ENCODE results near the gene CPED1. TPM values are rescaled to one million over a fixed set of nuclear protein-coding genes. Genes with fewer than 3 reads are reported as not detected.

The CPED1 gene
- total RNA-seq, 5 donors from 2014 or later (not counting 1 experiment from before 2014, with no cell fraction given), result 0.73 to 1.4 (median 0.96) TPM; not detected in 2

GRCh38 chr7:121273467-121274167, 285.1 kb downstream of the CPED1 start:
- Histone ChIP-seq H3K4me1 (ENCODE audit: control insufficient read depth in 1 of 2, extremely low read depth in 1 of 2, insufficient read depth in 2 of 2, low read length in 2 of 2) (no peaks in the 10 kb centered on the region), H3K27me3 (replicated peaks in 1 of 2; ENCODE audit: control insufficient read depth in 2 of 2, extremely low read depth in 1 of 2, insufficient read depth in 2 of 2, low read length in 1 of 2) (no peaks in the 10 kb centered on the region), H3K9me3 (no peaks in the 10 kb centered on the region), H3K36me3 (ENCODE audit: control insufficient read depth in 2 of 2, extremely low read depth in 1 of 2, insufficient read depth in 1 of 2, low read length in 1 of 2) (no peaks in the 10 kb centered on the region), H3K27ac (ENCODE audit: low read length) (no peak overlapping the region), H3K4me3 (ENCODE audit: control insufficient read depth in 1 of 2, extremely low read depth in 1 of 2, low read length in 1 of 2) (no peak overlapping the region)
- no peak for ATAC-seq (replicated peaks in 1 of 4)
- no peak overlapping the region for H3K4me3 Mint-ChIP-seq
- no peaks in the 10 kb centered on the region for H3K4me1 Mint-ChIP-seq
- WGBS (ENCODE audit: insufficient coverage), result no CpG with 5 or more reads among the region's 2 CpGs
- ChIA-PET CTCF (no interaction called here), POLR2A (no interaction called here)
- H3K9me3 Mint-ChIP-seq, result peaks cover 0 to 2% (median 0%) of the 10 kb centered on the region in 3 donors
- no peak for DNase-seq
- no peak overlapping the region for H3K27ac Mint-ChIP-seq
- no peaks in the 10 kb centered on the region for H3K36me3 Mint-ChIP-seq
- H3K27me3 Mint-ChIP-seq, result peaks cover 11 to 14% of the 10 kb centered on the region in 2 donors

DNA sequence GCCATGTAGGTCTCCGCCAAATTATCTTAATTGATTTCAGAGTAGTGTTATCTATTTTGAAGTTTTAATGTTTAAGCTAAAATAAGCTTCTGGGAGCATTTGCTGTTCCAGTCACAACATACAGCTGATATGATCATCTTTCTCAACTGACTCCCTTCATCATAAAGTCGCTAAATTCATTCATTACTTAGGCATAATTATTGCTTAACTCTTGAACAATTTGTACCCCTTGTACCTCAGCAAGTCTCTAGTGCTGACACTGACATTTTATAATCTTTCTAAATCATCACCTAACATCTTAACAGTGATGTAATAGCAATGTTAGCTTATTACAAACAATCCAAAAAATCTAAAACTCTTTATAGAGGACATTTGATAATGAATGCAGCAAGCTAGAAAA, 286.0 kb downstream of the CPED1 start:
- Histone ChIP-seq H3K4me3 (ENCODE audit: control insufficient read depth in 1 of 2, extremely low read depth in 1 of 2, low read length in 1 of 2) (no peak overlapping the region), H3K27ac (ENCODE audit: low read length) (no peak overlapping the region), H3K36me3 (ENCODE audit: control insufficient read depth in 2 of 2, extremely low read depth in 1 of 2, insufficient read depth in 1 of 2, low read length in 1 of 2) (no peaks in the 10 kb centered on the region), H3K27me3 (replicated peaks in 1 of 2; ENCODE audit: control insufficient read depth in 2 of 2, extremely low read depth in 1 of 2, insufficient read depth in 2 of 2, low read length in 1 of 2) (no peaks in the 10 kb centered on the region), H3K9me3 (no peaks in the 10 kb centered on the region), H3K4me1 (ENCODE audit: control insufficient read depth in 1 of 2, extremely low read depth in 1 of 2, insufficient read depth in 2 of 2, low read length in 2 of 2) (no peaks in the 10 kb centered on the region)
- 63% methylated on average over 1 of the region's 2 CpGs for WGBS (ENCODE audit: insufficient coverage)
- no peaks in the 10 kb centered on the region for H3K36me3 Mint-ChIP-seq
- ATAC-seq (replicated peaks in 1 of 4), result no peak
- H3K27ac Mint-ChIP-seq, result no peak overlapping the region
- peaks cover 11 to 13% of the 10 kb centered on the region in 2 donors for H3K27me3 Mint-ChIP-seq
- DNase-seq, result no peak
- H3K4me1 Mint-ChIP-seq, result no peaks in the 10 kb centered on the region
- H3K4me3 Mint-ChIP-seq, result no peak overlapping the region
- no peaks in the 10 kb centered on the region for H3K9me3 Mint-ChIP-seq
- ChIA-PET POLR2A (no interaction called here), CTCF (no interaction called here)

DNA sequence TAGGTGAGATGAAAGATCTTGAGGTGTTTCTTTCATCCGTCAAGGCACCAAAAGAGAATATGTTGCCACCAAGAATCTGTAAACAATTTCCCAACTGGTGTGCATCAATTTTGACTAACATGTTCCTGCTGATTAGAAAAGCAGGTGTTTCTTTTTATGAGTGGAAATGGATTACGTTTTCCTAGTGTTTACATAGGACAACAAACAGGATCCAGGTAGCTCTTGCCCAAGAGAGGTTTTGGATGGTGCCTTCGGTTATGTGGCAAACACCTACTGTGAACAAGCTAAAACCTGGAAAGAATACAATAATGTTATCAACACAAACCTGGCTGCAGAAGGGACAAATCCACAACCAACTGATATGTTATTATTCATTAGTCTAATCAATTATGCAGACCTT, 286.7 kb downstream of the CPED1 start:
- Histone ChIP-seq H3K27me3 (replicated peaks in 1 of 2; ENCODE audit: control insufficient read depth in 2 of 2, extremely low read depth in 1 of 2, insufficient read depth in 2 of 2, low read length in 1 of 2) (no peaks in the 10 kb centered on the region), H3K4me3 (ENCODE audit: control insufficient read depth in 1 of 2, extremely low read depth in 1 of 2, low read length in 1 of 2) (no peak overlapping the region), H3K27ac (ENCODE audit: low read length) (no peak overlapping the region), H3K36me3 (ENCODE audit: control insufficient read depth in 2 of 2, extremely low read depth in 1 of 2, insufficient read depth in 1 of 2, low read length in 1 of 2) (no peaks in the 10 kb centered on the region), H3K4me1 (ENCODE audit: control insufficient read depth in 1 of 2, extremely low read depth in 1 of 2, insufficient read depth in 2 of 2, low read length in 2 of 2) (no peaks in the 10 kb centered on the region), H3K9me3 (no peaks in the 10 kb centered on the region)
- H3K36me3 Mint-ChIP-seq, result no peaks in the 10 kb centered on the region
- WGBS (ENCODE audit: insufficient coverage), result no CpG with 5 or more reads among the region's 3 CpGs
- peaks cover 8 to 13% of the 10 kb centered on the region in 2 donors for H3K27me3 Mint-ChIP-seq
- ATAC-seq (replicated peaks in 1 of 4) (no peak), DNase-seq (no peak)
- no peaks in the 10 kb centered on the region for H3K9me3 Mint-ChIP-seq
- POLR2A ChIA-PET, result no interaction called here
- no peak overlapping the region for H3K4me3 Mint-ChIP-seq
- CTCF ChIA-PET, result no interaction called here
- no peaks in the 10 kb centered on the region for H3K4me1 Mint-ChIP-seq
- no peak overlapping the region for H3K27ac Mint-ChIP-seq

- no peaks in the 10 kb centered on the region for H3K4me1 Mint-ChIP-seq
- H3K9me3 Mint-ChIP-seq, result no peaks in the 10 kb centered on the region
These were observed 287.8 kb downstream of the CPED1 start for GRCh38 chr7:121276313-121276712.

DNA sequence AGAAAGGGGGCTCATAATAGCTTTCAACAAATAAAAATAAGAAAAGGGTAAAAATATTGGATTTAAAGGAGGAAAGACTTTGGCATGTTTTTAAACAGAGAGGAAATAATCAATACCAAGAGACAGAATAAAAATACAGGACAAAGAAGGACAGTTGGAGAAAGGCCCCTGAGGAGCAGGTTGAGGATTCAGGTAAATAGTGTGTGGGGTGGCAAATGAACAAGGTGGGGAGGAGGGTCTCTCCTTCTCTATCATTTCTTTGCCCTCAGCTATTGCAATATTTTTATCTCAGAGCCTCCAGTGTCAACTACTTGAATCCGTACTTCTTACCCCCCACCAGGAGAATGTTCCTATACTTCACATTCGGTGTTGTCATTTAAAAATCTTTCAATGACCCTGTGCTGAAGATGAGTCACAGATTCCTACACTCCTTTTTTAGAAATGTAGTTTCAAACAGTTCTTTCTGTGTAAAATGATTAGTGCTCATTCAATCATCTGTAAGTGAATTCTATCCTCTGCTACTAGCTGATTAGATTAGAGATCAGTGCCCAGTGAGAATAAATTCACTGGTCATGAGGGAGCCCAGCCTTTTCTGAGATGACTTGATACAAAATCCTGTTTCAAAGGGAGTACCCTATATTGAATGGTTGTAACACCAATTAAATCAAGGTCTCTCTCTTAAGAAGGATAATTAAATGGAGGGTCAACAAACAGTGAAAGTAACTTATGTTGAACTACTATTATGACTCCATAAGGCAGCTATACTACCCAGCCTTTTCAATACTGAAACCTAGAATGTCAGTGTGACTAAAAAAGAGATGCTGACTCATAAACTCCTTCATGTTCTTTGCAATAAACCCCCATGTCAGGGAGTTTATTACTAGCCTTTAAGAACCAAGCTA, 289.9 kb downstream of the CPED1 start:
- Histone ChIP-seq H3K4me3 (ENCODE audit: control insufficient read depth in 1 of 2, extremely low read depth in 1 of 2, low read length in 1 of 2) (no peak overlapping the region), H3K27ac (ENCODE audit: low read length) (no peak overlapping the region), H3K4me1 (ENCODE audit: control insufficient read depth in 1 of 2, extremely low read depth in 1 of 2, insufficient read depth in 2 of 2, low read length in 2 of 2) (no peaks in the 10 kb centered on the region), H3K27me3 (replicated peaks in 1 of 2; ENCODE audit: control insufficient read depth in 2 of 2, extremely low read depth in 1 of 2, insufficient read depth in 2 of 2, low read length in 1 of 2) (no peaks in the 10 kb centered on the region), H3K36me3 (ENCODE audit: control insufficient read depth in 2 of 2, extremely low read depth in 1 of 2, insufficient read depth in 1 of 2, low read length in 1 of 2) (no peaks in the 10 kb centered on the region), H3K9me3 (no peaks in the 10 kb centered on the region)
- peaks cover 8 to 10% of the 10 kb centered on the region in 2 donors for H3K27me3 Mint-ChIP-seq
- WGBS (ENCODE audit: insufficient coverage), result 29% methylated on average over 1 of the region's 2 CpGs
- H3K4me3 Mint-ChIP-seq, result no peak overlapping the region
- no peaks in the 10 kb centered on the region for H3K9me3 Mint-ChIP-seq
- ATAC-seq (replicated peaks in 1 of 4) (no peak), DNase-seq (no peak)
- H3K4me1 Mint-ChIP-seq, result no peaks in the 10 kb centered on the region
- H3K36me3 Mint-ChIP-seq, result no peaks in the 10 kb centered on the region
- CTCF ChIA-PET, result no interaction called here
- POLR2A ChIA-PET, result no interaction called here
- no peak overlapping the region for H3K27ac Mint-ChIP-seq

More at GRCh38 chr7:121276313-121276712, 287.8 kb downstream of the CPED1 start:
- H3K9me3 ChIP-seq, result no peaks in the 10 kb centered on the region
- peaks cover 8 to 13% of the 10 kb centered on the region in 2 donors for H3K27me3 Mint-ChIP-seq
- ATAC-seq (replicated peaks in 1 of 4) (no peak), DNase-seq (no peak)
- H3K4me1 ChIP-seq (ENCODE audit: control insufficient read depth in 1 of 2, extremely low read depth in 1 of 2, insufficient read depth in 2 of 2, low read length in 2 of 2), result no peaks in the 10 kb centered on the region
- H3K4me3 ChIP-seq (ENCODE audit: control insufficient read depth in 1 of 2, extremely low read depth in 1 of 2, low read length in 1 of 2), result no peak overlapping the region
- no peaks in the 10 kb centered on the region for H3K27me3 ChIP-seq (replicated peaks in 1 of 2; ENCODE audit: control insufficient read depth in 2 of 2, extremely low read depth in 1 of 2, insufficient read depth in 2 of 2, low read length in 1 of 2)
- WGBS (ENCODE audit: insufficient coverage), result 20% methylated on average over 1 of the region's 3 CpGs
- ChIA-PET POLR2A (no interaction called here), CTCF (no interaction called here)
- H3K36me3 ChIP-seq (ENCODE audit: control insufficient read depth in 2 of 2, extremely low read depth in 1 of 2, insufficient read depth in 1 of 2, low read length in 1 of 2), result no peaks in the 10 kb centered on the region
- H3K36me3 Mint-ChIP-seq, result no peaks in the 10 kb centered on the region
- no peak overlapping the region for H3K27ac ChIP-seq (ENCODE audit: low read length)
- H3K4me3 Mint-ChIP-seq, result no peak overlapping the region
- H3K27ac Mint-ChIP-seq, result no peak overlapping the region

GRCh38 chr7:121279060-121279620, 290.6 kb downstream of the CPED1 start:
- Histone ChIP-seq H3K4me3 (ENCODE audit: control insufficient read depth in 1 of 2, extremely low read depth in 1 of 2, low read length in 1 of 2) (no peak overlapping the region), H3K9me3 (no peaks in the 10 kb centered on the region), H3K4me1 (ENCODE audit: control insufficient read depth in 1 of 2, extremely low read depth in 1 of 2, insufficient read depth in 2 of 2, low read length in 2 of 2) (no peaks in the 10 kb centered on the region), H3K27me3 (replicated peaks in 1 of 2; ENCODE audit: control insufficient read depth in 2 of 2, extremely low read depth in 1 of 2, insufficient read depth in 2 of 2, low read length in 1 of 2) (no peaks in the 10 kb centered on the region), H3K36me3 (ENCODE audit: control insufficient read depth in 2 of 2, extremely low read depth in 1 of 2, insufficient read depth in 1 of 2, low read length in 1 of 2) (no peaks in the 10 kb centered on the region), H3K27ac (ENCODE audit: low read length) (no peak overlapping the region)
- no peak overlapping the region for H3K4me3 Mint-ChIP-seq
- H3K36me3 Mint-ChIP-seq, result no peaks in the 10 kb centered on the region
- CTCF ChIA-PET, result no interaction called here
- WGBS (ENCODE audit: insufficient coverage), result no CpG with 5 or more reads among the region's 2 CpGs
- H3K27ac Mint-ChIP-seq, result no peak overlapping the region
- peaks cover 8 to 10% of the 10 kb centered on the region in 2 donors for H3K27me3 Mint-ChIP-seq
- no peak for DNase-seq
- POLR2A ChIA-PET, result no interaction called here
- H3K9me3 Mint-ChIP-seq, result peaks cover 0 to 3% (median 3%) of the 10 kb centered on the region in 3 donors
- no peak for ATAC-seq (replicated peaks in 1 of 4)
- no peaks in the 10 kb centered on the region for H3K4me1 Mint-ChIP-seq
